ENCODE results near the gene HNF1B. TPM values are rescaled to one million over a fixed set of nuclear protein-coding genes. Genes with fewer than 3 reads are reported as not detected.

Gene HNF1B
- total RNA-seq, 3 donors from 2014 or later (not counting 1 experiment from before 2014, with no cell fraction given) = not detected

- no peaks in the 10 kb centered on the region for H3K4me1 Mint-ChIP-seq
- no peak for TF ChIP-seq CTCF (IDR thresholded peaks at IDR 0.05)
- no peaks in the 10 kb centered on the region for H3K36me3 Mint-ChIP-seq
- no peak for DNase-seq
- no peaks in the 10 kb centered on the region for H3K27me3 ChIP-seq (ENCODE audit: control insufficient read depth, insufficient read depth, low read length)
- peaks cover 0 to under 1% of the 10 kb centered on the region in 2 donors for H3K27me3 Mint-ChIP-seq (ENCODE audit: low read depth in 2 of 2)
- H3K9me3 Mint-ChIP-seq = no peaks in the 10 kb centered on the region
- no peak for ATAC-seq
- intact Hi-C loops (cut with micrococcal nuclease) = no loop called here
- 92% methylated on average over 9 of the region's 9 CpGs for WGBS (ENCODE audit: insufficient coverage)
- no peak overlapping the region for H3K27ac Mint-ChIP-seq
- H3K36me3 ChIP-seq (ENCODE audit: control insufficient read depth, insufficient read depth, low read length) = no peaks in the 10 kb centered on the region
- no peaks in the 10 kb centered on the region for H3K4me1 ChIP-seq (ENCODE audit: control insufficient read depth, insufficient read depth, low read length)
- H3K4me3 ChIP-seq (ENCODE audit: low read length) = no peak overlapping the region
- H3K27ac ChIP-seq (ENCODE audit: low read length) = no peak overlapping the region
- H3K9me3 ChIP-seq (ENCODE audit: control insufficient read depth, insufficient read depth, low read length) = no peaks in the 10 kb centered on the region
- H3K4me3 Mint-ChIP-seq = no peak overlapping the region
These were observed 73.6 kb downstream of the HNF1B start for GRCh38 chr17:37671028-37671823.

DNA sequence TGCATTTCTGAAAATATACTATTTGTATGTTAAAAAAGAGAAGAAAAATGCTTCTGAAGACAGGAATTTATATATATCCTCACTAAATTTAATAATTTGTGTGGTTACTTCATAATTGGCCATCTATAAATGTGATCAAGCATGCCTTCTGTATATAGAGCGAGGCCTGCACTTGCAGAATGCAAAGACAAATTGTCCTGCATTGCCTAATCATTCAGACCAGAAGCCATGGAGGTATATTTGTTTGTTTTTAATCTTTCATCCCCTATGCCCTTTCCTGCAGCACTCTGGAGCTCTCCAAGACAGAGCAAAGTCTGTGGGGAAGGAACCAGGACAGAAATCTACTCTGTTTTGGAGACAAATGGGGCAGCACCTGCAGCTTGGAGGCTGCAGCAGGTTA lies 77.8 kb downstream of the HNF1B start:
- WGBS (ENCODE audit: insufficient coverage) = 100% methylated on average over 1 of the region's 1 CpG

DNA sequence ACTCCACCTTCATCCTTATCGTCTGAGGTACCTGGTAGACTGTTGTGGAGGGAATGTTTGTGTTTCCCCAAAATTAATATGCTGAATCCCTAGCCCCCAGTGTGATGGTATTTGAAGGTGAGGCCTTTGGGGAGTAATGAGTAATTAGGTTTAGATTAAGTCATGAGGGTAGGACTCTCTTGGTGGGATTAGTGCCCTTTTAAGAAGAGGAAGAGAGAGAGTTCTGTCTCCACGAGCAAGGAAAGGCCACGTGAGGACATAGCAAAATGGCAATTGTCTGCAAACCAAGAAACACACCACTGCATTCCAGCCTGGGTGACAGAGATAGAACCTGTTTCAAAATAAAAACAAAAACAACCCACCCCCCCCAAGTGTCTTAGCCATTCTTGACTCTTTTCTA lies 80.6 kb downstream of the HNF1B start:
- H3K27me3 Mint-ChIP-seq (ENCODE audit: low read depth in 2 of 2) = peaks cover 4 to 21% of the 10 kb centered on the region in 2 donors
- H3K4me3 Mint-ChIP-seq = no peak overlapping the region
- no peaks in the 10 kb centered on the region for H3K36me3 Mint-ChIP-seq
- no peak overlapping the region for H3K27ac Mint-ChIP-seq
- Histone ChIP-seq H3K27me3 (ENCODE audit: control insufficient read depth, insufficient read depth, low read length) (no peaks in the 10 kb centered on the region), H3K36me3 (ENCODE audit: control insufficient read depth, insufficient read depth, low read length) (no peaks in the 10 kb centered on the region), H3K4me3 (ENCODE audit: low read length) (no peak overlapping the region), H3K9me3 (ENCODE audit: control insufficient read depth, insufficient read depth, low read length) (no peaks in the 10 kb centered on the region), H3K4me1 (ENCODE audit: control insufficient read depth, insufficient read depth, low read length) (no peaks in the 10 kb centered on the region), H3K27ac (ENCODE audit: low read length) (no peak overlapping the region)
- no peaks in the 10 kb centered on the region for H3K4me1 Mint-ChIP-seq
- DNase-seq (no peak), ATAC-seq (no peak)
- TF ChIP-seq CTCF (IDR thresholded peaks at IDR 0.05) = no peak
- intact Hi-C loops (cut with micrococcal nuclease) = no loop called here
- 100% methylated on average over 1 of the region's 3 CpGs for WGBS (ENCODE audit: insufficient coverage)
- H3K9me3 Mint-ChIP-seq = no peaks in the 10 kb centered on the region

More for the DNA sequence above, 77.8 kb downstream of the HNF1B start:
- no peaks in the 10 kb centered on the region for H3K36me3 Mint-ChIP-seq
- no peaks in the 10 kb centered on the region for H3K9me3 ChIP-seq (ENCODE audit: control insufficient read depth, insufficient read depth, low read length)
- DNase-seq (no peak), ATAC-seq (no peak)
- peaks cover 0 to 4% of the 10 kb centered on the region in 2 donors for H3K27me3 Mint-ChIP-seq (ENCODE audit: low read depth in 2 of 2)
- H3K36me3 ChIP-seq (ENCODE audit: control insufficient read depth, insufficient read depth, low read length) = no peaks in the 10 kb centered on the region
- H3K4me3 Mint-ChIP-seq = no peak overlapping the region
- no peaks in the 10 kb centered on the region for H3K4me1 ChIP-seq (ENCODE audit: control insufficient read depth, insufficient read depth, low read length)
- intact Hi-C loops (cut with micrococcal nuclease) = no loop called here
- H3K9me3 Mint-ChIP-seq = no peaks in the 10 kb centered on the region
- no peaks in the 10 kb centered on the region for H3K4me1 Mint-ChIP-seq
- H3K27me3 ChIP-seq (ENCODE audit: control insufficient read depth, insufficient read depth, low read length) = no peaks in the 10 kb centered on the region
- no peak overlapping the region for H3K27ac Mint-ChIP-seq
- TF ChIP-seq CTCF (IDR thresholded peaks at IDR 0.05) = no peak
- H3K27ac ChIP-seq (ENCODE audit: low read length) = no peak overlapping the region
- no peak overlapping the region for H3K4me3 ChIP-seq (ENCODE audit: low read length)

DNA sequence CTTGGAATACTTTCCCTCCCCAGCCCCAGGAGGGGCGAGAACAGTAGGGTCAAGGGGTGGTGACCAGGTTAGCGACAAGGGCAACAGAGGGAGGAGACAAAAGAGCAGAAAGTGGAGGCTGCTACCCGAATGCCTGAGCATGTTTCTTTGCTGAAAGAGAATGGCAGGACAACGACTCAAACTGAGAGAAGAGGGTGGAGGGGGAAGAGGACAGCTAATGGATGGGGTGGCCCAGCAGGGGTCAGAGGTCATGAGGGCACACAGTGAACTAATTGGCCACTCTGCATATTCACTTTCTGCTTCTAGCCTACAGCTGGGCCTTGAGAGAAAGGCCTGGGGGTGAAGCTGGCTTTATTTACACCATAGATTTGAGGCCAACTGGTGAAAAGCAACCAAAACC lies 82.5 kb downstream of the HNF1B start:
- ATAC-seq (no peak), DNase-seq (no peak)
- no peak overlapping the region for H3K27ac ChIP-seq (ENCODE audit: low read length)
- H3K36me3 ChIP-seq (ENCODE audit: control insufficient read depth, insufficient read depth, low read length) = no peaks in the 10 kb centered on the region
- TF ChIP-seq CTCF (IDR thresholded peaks at IDR 0.05) = no peak
- no peaks in the 10 kb centered on the region for H3K36me3 Mint-ChIP-seq
- peaks cover 4 to 21% of the 10 kb centered on the region in 2 donors for H3K27me3 Mint-ChIP-seq (ENCODE audit: low read depth in 2 of 2)
- no peaks in the 10 kb centered on the region for H3K9me3 ChIP-seq (ENCODE audit: control insufficient read depth, insufficient read depth, low read length)
- no peak overlapping the region for H3K4me3 Mint-ChIP-seq
- no peak overlapping the region for H3K27ac Mint-ChIP-seq
- no peaks in the 10 kb centered on the region for H3K27me3 ChIP-seq (ENCODE audit: control insufficient read depth, insufficient read depth, low read length)
- intact Hi-C loops (cut with micrococcal nuclease) = no loop called here
- no peaks in the 10 kb centered on the region for H3K4me1 ChIP-seq (ENCODE audit: control insufficient read depth, insufficient read depth, low read length)
- no peak overlapping the region for H3K4me3 ChIP-seq (ENCODE audit: low read length)
- no peaks in the 10 kb centered on the region for H3K4me1 Mint-ChIP-seq
- H3K9me3 Mint-ChIP-seq = no peaks in the 10 kb centered on the region
- 80% methylated on average over 4 of the region's 4 CpGs for WGBS (ENCODE audit: insufficient coverage)

All from natural killer cell (primary cell).